GM12891 (cell line): ENCODE results near the gene OPN1SW.

Experiments used
- DNase-seq: peaks from one replicate; pipeline ENCODE4 v3.0.0; 2011; ENCODE audit warnings: low spot score; ENCODE audit not compliant: insufficient read length
- FAIRE-seq: peaks from 2 replicates; lab custom pipeline; 2011; peaks lifted over from hg19 to GRCh38; lab: Jason Lieb, UNC
- PAX5 ChIP-seq: IDR thresholded peaks from 2 replicates; pipeline ENCODE4 v1.6.1; 2011; ENCODE audit warnings: low read length, moderate library complexity, mild to moderate bottlenecking; ENCODE audit not compliant: insufficient read depth, severe bottlenecking
- POLR2A ChIP-seq: IDR thresholded peaks from 2 replicates; pipeline ENCODE4 v1.6.1; 2011; ENCODE audit warnings: low read depth, low read length, control low read depth
- POLR2AphosphoS5 ChIP-seq: IDR thresholded peaks from 2 replicates; pipeline ENCODE4 v1.6.1; 2011; ENCODE audit warnings: low read depth, low read length, control low read depth
- POU2F2 ChIP-seq: IDR thresholded peaks from 2 replicates; pipeline ENCODE4 v1.6.1; 2011; ENCODE audit warnings: low read depth, mild to moderate bottlenecking, control low read depth, low read length, moderate library complexity
- SPI1 ChIP-seq: IDR thresholded peaks from 2 replicates; pipeline ENCODE4 v1.6.1; 2011; ENCODE audit warnings: low read depth, low read length, control low read depth
- TAF1 ChIP-seq: IDR thresholded peaks from 2 replicates; pipeline ENCODE4 v1.6.1; 2011; ENCODE audit warnings: low read depth, low read length, control low read depth

The OPN1SW gene

GRCh38 chr7:128742206-128742605 lies 33.4 kb downstream of the OPN1SW start:
- DNase-seq (no peak), FAIRE-seq (peak; percentile 41)
- TF ChIP-seq POLR2A (no peak), POLR2AphosphoS5 (no peak), TAF1 (no peak), PAX5 (no peak), POU2F2 (no peak), SPI1 (no peak)

- no peak for FAIRE-seq
These were observed 34.1 kb downstream of the OPN1SW start for GRCh38 chr7:128741491-128741890.

GRCh38 chr7:128740996-128741395 lies 34.6 kb downstream of the OPN1SW start:
- TF ChIP-seq SPI1 = no peak
- TF ChIP-seq TAF1 = no peak
- TF ChIP-seq PAX5 = no peak
- TF ChIP-seq POLR2AphosphoS5 = no peak
- TF ChIP-seq POU2F2 = no peak
- no peak for TF ChIP-seq POLR2A
- FAIRE-seq = no peak
- DNase-seq = no peak

More at GRCh38 chr7:128741491-128741890, 34.1 kb downstream of the OPN1SW start:
- TF ChIP-seq POLR2AphosphoS5 (no peak), POU2F2 (no peak), SPI1 (no peak), TAF1 (no peak), PAX5 (no peak), POLR2A (no peak)
- no peak for DNase-seq

- TF ChIP-seq SPI1 (no peak), TAF1 (no peak), PAX5 (no peak), POLR2AphosphoS5 (no peak), POLR2A (no peak), POU2F2 (no peak)
- no peak for FAIRE-seq
- DNase-seq = no peak
These were observed 35.5 kb downstream of the OPN1SW start for GRCh38 chr7:128739990-128740682.

- peak; percentile 97 for DNase-seq
- FAIRE-seq = peak; percentile 98
- peak; percentile 85 for TF ChIP-seq POLR2A
- TF ChIP-seq POLR2AphosphoS5 = peak; percentile 82
- TF ChIP-seq TAF1 = peak; percentile 51
- TF ChIP-seq SPI1 = no peak
- no peak for TF ChIP-seq PAX5
- TF ChIP-seq POU2F2 = peak; percentile 36; the same call in 1 of the 2 replicates
These were observed 36.3 kb downstream of the OPN1SW start, which contains the start of gene CALU for GRCh38 chr7:128739048-128739962. TSS of gene CALU (plus strand) at chr7:128739359. CDS start at chr7:128748584, 9,225 bp downstream.

- no peak for FAIRE-seq
- no peak for DNase-seq
- no peak for TF ChIP-seq POU2F2
- no peak for TF ChIP-seq SPI1
- no peak for TF ChIP-seq TAF1
- no peak for TF ChIP-seq POLR2AphosphoS5
- TF ChIP-seq PAX5 = no peak
- no peak for TF ChIP-seq POLR2A
These were observed 37.0 kb downstream of the OPN1SW start for GRCh38 chr7:128738570-128739047.

GRCh38 chr7:128737867-128738385 lies 37.7 kb downstream of the OPN1SW start:
- DNase-seq = no peak
- no peak for FAIRE-seq
- TF ChIP-seq POLR2A (no peak), TAF1 (no peak), POLR2AphosphoS5 (no peak), POU2F2 (no peak), SPI1 (no peak), PAX5 (no peak)

- DNase-seq = no peak
These were observed 38.2 kb downstream of the OPN1SW start for GRCh38 chr7:128737441-128737840.

GRCh38 chr7:128735436-128735835 lies 40.2 kb downstream of the OPN1SW start:
- DNase-seq (no peak), FAIRE-seq (no peak)
- TF ChIP-seq POLR2A (no peak), POLR2AphosphoS5 (no peak), SPI1 (no peak), POU2F2 (no peak), PAX5 (no peak), TAF1 (no peak)

More at GRCh38 chr7:128737441-128737840, 38.2 kb downstream of the OPN1SW start:
- TF ChIP-seq SPI1 (no peak), POU2F2 (no peak), TAF1 (no peak), POLR2AphosphoS5 (no peak), POLR2A (no peak), PAX5 (no peak)
- no peak for FAIRE-seq
